Ascending aorta (tissue), 2 donors: ENCODE data around the gene RGS7BP. TPM values are rescaled to one million over a fixed set of nuclear protein-coding genes. Genes with fewer than 3 reads are reported as not detected.
A peak's percentile ranks its signal among the peaks of the same experiment; 100 is the strongest.

Experiments used
- DNase-seq, 2 donors: peaks; one replicate each; pipeline ENCODE4 v3.0.0-alpha.2; 2019; ENCODE audit warnings: low spot score in 2 of 2
- H3K27ac ChIP-seq, 2 donors: fragments of 200-600 bp; sonication (generic); one replicate each; pipeline ENCODE4 v1.5.1; 2016 to 2017; ENCODE audit warnings: mild to moderate bottlenecking in 1 of 2
- H3K27me3 ChIP-seq: fragments of 200-600 bp; sonication (generic); one replicate; pipeline ENCODE4 v1.5.1; 2017
- H3K36me3 ChIP-seq, 2 donors: fragments of 200-600 bp; sonication (generic); one replicate each; pipeline ENCODE4 v1.5.1; 2016
- H3K4me1 ChIP-seq, 2 donors: fragments of 200-600 bp; sonication (generic); one replicate each; pipeline ENCODE4 v1.5.1; 2016 to 2017; ENCODE audit warnings: mild to moderate bottlenecking in 1 of 2
- H3K4me3 ChIP-seq, 2 donors: fragments of 200-600 bp; sonication (generic); one replicate each; pipeline ENCODE4 v1.5.1; 2016 to 2017; ENCODE audit warnings: mild to moderate bottlenecking in 1 of 2
- H3K9me3 ChIP-seq, 2 donors: fragments of 200-600 bp; sonication (generic); one replicate each; pipeline ENCODE4 v1.5.1; 2016
- CTCF ChIP-seq, 3 experiments: fragments of 200-600 bp in 2 of 3; fragments of 450-650 bp in 1 of 3; sonication (generic) in 2 of 3; IDR thresholded peaks; one replicate each; pipeline ENCODE4 v1.5.1; 2016 to 2019; ENCODE audit warnings: antibody characterized with exemption in 3 of 3, mild to moderate bottlenecking in 1 of 3, moderate library complexity in 1 of 3
- intact Hi-C: fragments of 100-400 bp; cut with DNase I; formaldehyde crosslinking; loops from one replicate; pipeline ENCODE4 v1.15.1; 2023
- total RNA-seq: library from RNA; depleted of rRNA; stranded (reverse); fragments of >200 nt; gene quantifications from one replicate; pipeline ENCODE4 v1.1.0, GENCODE V29; 2016

Gene RGS7BP
- total RNA-seq, 1 donor from 2014 or later: 9.2 TPM

GRCh38 chr5:64594025-64594424, 88.2 kb downstream of the RGS7BP start:
- Histone ChIP-seq H3K36me3 (no peaks in the 10 kb centered on the region), H3K4me3 (no peak overlapping the region), H3K4me1 (peaks cover 0 to 6% of the 10 kb centered on the region in 2 donors), H3K27ac (peak overlapping the region in 1 of 2 donors; percentile 6), H3K9me3 (no peaks in the 10 kb centered on the region), H3K27me3 (no peaks in the 10 kb centered on the region)
- DNase-seq: no peak
- intact Hi-C loops: loop anchor here (5.0 kb wide), 1 partner anchor 598 kb away; no protein-coding TSS in a partner anchor
- TF ChIP-seq CTCF (IDR thresholded peaks at IDR 0.05): no peak

- intact Hi-C loops: loop anchor here (5.0 kb wide), 1 partner anchor 598 kb away; no protein-coding TSS in a partner anchor
- Histone ChIP-seq H3K4me3 (no peak overlapping the region), H3K4me1 (peaks cover 0 to 6% of the 10 kb centered on the region in 2 donors), H3K27ac (peak overlapping the region; percentile 6 to 59), H3K27me3 (no peaks in the 10 kb centered on the region), H3K9me3 (no peaks in the 10 kb centered on the region), H3K36me3 (no peaks in the 10 kb centered on the region)
- TF ChIP-seq CTCF (IDR thresholded peaks at IDR 0.05): no peak
- no peak for DNase-seq
Measured at GRCh38 chr5:64594601-64595000, 88.8 kb downstream of the RGS7BP start.

GRCh38 chr5:64595031-64595855, 89.4 kb downstream of the RGS7BP start:
- TF ChIP-seq CTCF (IDR thresholded peaks at IDR 0.05): peak; percentile 35 to 69 (median 43)
- H3K36me3 ChIP-seq: no peaks in the 10 kb centered on the region
- DNase-seq: no peak
- H3K9me3 ChIP-seq: no peaks in the 10 kb centered on the region
- intact Hi-C loops: no loop called here
- H3K4me3 ChIP-seq: no peak overlapping the region
- H3K4me1 ChIP-seq: peaks cover 0 to 6% of the 10 kb centered on the region in 2 donors
- peak overlapping the region; percentile 6 to 59 for H3K27ac ChIP-seq
- no peaks in the 10 kb centered on the region for H3K27me3 ChIP-seq

GRCh38 chr5:64599226-64599625, 93.4 kb downstream of the RGS7BP start:
- intact Hi-C loops: no loop called here
- no peak for DNase-seq
- H3K27me3 ChIP-seq: no peaks in the 10 kb centered on the region

GRCh38 chr5:64603676-64604075, 97.9 kb downstream of the RGS7BP start:
- intact Hi-C loops: no loop called here
- no peak for TF ChIP-seq CTCF (IDR thresholded peaks at IDR 0.05)
- no peaks in the 10 kb centered on the region for H3K36me3 ChIP-seq
- H3K9me3 ChIP-seq: no peaks in the 10 kb centered on the region
- H3K27me3 ChIP-seq: no peaks in the 10 kb centered on the region
- no peak for DNase-seq
- no peaks in the 10 kb centered on the region for H3K4me1 ChIP-seq
- peak overlapping the region in 1 of 2 donors; percentile 27 for H3K27ac ChIP-seq
- H3K4me3 ChIP-seq: no peak overlapping the region

More at GRCh38 chr5:64599226-64599625, 93.4 kb downstream of the RGS7BP start:
- H3K4me3 ChIP-seq: no peak overlapping the region
- H3K36me3 ChIP-seq: no peaks in the 10 kb centered on the region
- no peaks in the 10 kb centered on the region for H3K9me3 ChIP-seq
- peaks cover 0 to 6% of the 10 kb centered on the region in 2 donors for H3K4me1 ChIP-seq
- no peak for TF ChIP-seq CTCF (IDR thresholded peaks at IDR 0.05)
- H3K27ac ChIP-seq: no peak overlapping the region
